Heart left ventricle (tissue), 13 donors: Measurements from ENCODE around the gene DCUN1D2.

Experiments used
- POLR2A ChIP-seq, 2 donors: fragments of 450-650 bp; IDR thresholded peaks; one replicate each; pipeline ENCODE4 v1.6.1; 2017; ENCODE audit warnings: antibody characterized with exemption in 2 of 2, mild to moderate bottlenecking in 2 of 2, moderate library complexity in 2 of 2
- TF ChIP-seq, protein P1 (sequence below), 12 donors: fragments of 200-600 bp; sonication (generic) in 4 of 12; IDR thresholded peaks; one replicate each; pipeline versions ENCODE4 v1.5.0 to v1.8.0; 2018 to 2022; ENCODE audit warnings: antibody characterized with exemption in 12 of 12, mild to moderate bottlenecking in 5 of 12
- donor health status: ischemic (EF 13 %, LVEDD 7.1; RV severe dilation, severe dysfunction).
- donor health status: DM: no; HTN: yes; CAD: no.
- donor health status: DM: no; HTN: no; CAD: no.
- donor health status: ischemic (EF 25% LVEDD 6.9; RV normal size, moderate dysfunction).
- donor health status: ischemic (EF 25% LVEDD 5.7; RV mildly dilated, moderate dysfunction).
- donor health status: ischemic (EF 35%, LVEDD 5.7; RV mildly dilated, moderate dysfunction).
- donor health status: nonischemic (EF 11% LVEDD 7.7; RV severe dilation, severe dysfunction).
- donor health status: DM: yes; HTN: yes; CAD: no.
- donor health status: PGD.
- donor health status: ischemic (EF 29% LVEDD 5.4; RV normal size, mild dysfunction).
- donor health status: nonischemic (EF 23%, LVEDD 6.1; RV moderate dilation, normal function).

DNA sequence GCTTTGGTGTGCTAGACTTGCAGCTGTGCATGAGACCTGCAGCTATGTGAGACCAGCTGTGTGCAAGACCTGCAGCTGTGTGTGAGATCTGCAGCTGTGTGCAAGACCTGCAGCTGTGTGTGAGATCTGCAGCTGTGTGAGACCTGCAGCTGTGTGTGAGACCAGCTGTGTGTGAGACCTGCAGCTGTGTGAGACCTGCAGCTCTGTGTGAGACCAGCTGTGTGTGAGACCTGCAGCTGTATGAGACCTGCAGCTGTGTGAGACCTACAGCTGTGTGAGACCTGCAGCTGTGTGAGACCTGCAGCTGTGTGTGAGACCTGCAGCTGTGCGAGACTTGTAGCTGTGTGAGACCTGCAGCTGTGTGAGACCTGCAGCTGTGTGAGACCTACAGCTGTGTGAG, 6.7 kb upstream of the DCUN1D2 start:
- TF ChIP-seq, protein P1, sequence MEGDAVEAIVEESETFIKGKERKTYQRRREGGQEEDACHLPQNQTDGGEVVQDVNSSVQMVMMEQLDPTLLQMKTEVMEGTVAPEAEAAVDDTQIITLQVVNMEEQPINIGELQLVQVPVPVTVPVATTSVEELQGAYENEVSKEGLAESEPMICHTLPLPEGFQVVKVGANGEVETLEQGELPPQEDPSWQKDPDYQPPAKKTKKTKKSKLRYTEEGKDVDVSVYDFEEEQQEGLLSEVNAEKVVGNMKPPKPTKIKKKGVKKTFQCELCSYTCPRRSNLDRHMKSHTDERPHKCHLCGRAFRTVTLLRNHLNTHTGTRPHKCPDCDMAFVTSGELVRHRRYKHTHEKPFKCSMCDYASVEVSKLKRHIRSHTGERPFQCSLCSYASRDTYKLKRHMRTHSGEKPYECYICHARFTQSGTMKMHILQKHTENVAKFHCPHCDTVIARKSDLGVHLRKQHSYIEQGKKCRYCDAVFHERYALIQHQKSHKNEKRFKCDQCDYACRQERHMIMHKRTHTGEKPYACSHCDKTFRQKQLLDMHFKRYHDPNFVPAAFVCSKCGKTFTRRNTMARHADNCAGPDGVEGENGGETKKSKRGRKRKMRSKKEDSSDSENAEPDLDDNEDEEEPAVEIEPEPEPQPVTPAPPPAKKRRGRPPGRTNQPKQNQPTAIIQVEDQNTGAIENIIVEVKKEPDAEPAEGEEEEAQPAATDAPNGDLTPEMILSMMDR (IDR thresholded peaks at IDR 0.05), result no peak
- TF ChIP-seq POLR2A (IDR thresholded peaks at IDR 0.05), result no peak
